NCI-H524 (cell line): ENCODE measurements around the gene PBX1.
"Not testable (repeated sequence)": the region's sequence is repeated elsewhere in the genome, so short reads cannot be mapped to it uniquely, and the experiment has no call there.

ENCODE experiments used
- DNase-seq, 2 experiments: peaks; one replicate each; lab custom pipeline; 2025; lab: John Stamatoyannopoulos, UW

The PBX1 gene

DNA sequence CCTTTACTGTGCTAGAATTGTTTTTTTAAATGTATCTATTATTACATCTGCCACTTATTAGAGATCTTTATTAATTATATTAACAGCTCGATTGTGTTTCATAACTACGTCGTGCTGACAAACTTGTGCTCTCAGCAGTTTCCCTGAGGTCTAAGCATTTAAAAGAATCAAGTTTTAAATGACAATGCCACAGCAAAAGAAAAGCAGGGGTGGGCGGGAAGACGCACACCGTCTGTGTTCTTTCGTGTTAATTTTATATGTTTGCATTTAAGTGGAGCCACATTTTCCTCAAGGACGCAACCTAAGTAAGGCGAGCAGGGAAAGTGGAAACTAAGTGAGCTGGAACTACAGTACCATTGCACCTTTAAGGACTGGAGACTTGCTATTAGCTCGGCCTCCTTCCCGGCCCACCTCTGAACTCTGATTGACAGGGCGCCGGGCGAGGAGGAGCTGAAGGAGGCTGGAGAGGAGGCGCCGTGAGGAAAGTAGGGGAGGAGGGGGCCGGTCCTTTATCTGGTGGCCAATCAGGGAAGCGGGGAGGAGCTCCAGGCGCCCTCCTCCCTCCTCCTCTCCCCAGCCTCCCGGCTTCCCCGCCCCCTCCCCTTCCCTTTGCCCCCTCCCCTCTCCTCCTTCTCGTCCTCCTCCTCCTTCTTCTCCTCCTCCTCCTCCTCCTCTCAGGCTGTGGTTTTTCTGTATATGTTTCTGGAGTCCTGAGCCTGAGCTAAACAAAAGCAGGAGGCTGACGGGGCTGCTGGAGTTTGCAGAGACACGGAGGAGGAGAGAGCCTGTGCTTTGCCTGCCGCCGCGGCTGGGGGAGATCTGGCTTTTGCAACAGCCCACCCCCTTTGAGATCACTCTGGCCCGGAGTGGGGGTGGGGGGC lies at the start of gene PBX1:
Gene PBX1, plus strand, starts transcription at position 724 of the 881 bp plus-strand sequence.
- peak; percentile 95 to 97 for DNase-seq

DNA sequence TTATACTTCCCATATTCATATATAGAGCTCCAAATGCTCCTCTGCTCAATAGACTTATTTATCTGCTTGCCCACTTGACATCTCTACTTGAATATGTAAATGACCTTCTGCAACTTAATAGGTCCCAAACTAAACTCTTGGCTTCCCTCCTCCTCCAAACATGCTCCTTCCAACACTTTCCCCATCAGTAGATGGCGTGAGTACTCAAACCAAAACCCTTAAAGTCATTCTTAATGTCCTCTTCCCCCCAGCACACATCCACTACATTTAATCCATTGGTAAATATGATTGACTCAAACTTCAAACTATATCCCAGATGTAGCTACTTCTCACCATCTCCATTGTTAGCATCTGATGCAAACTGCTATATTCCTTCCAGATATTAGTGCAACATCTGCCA lies 48.5 kb upstream of the PBX1 start:
- no peak for DNase-seq

DNA sequence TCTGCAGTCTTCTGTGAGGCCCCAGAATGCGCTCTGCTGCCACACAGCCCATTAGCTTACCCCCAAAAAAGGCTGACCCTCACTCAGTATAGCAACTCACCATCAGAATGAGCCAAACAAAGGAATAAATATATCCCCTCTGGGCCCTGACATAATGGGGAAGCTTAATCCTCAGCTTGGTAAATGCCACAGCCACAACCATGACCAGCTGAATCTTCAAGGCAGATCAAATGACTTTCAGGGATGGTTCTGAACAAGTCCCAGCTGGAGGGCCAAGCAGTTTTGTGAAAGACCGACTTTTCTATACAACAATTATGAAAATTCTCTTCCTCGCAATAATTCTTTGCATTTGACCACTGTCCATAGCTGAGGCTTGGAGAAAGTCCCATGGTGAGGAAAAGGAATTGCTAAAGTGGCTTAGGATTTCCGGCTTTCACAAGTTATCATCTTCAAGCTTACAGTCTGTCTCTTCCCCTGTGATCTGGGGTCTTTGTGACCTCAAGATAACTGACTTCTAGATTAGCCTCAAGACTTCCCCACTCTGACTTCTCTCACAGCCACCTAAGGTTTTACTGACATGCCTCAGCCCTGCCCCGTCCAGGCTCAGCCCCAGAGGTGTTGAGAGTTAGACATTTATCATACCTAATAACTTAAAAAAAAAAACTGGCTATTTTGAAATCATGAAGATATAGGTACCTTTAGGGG lies 47.8 kb upstream of the PBX1 start:
- DNase-seq = no peak

DNA sequence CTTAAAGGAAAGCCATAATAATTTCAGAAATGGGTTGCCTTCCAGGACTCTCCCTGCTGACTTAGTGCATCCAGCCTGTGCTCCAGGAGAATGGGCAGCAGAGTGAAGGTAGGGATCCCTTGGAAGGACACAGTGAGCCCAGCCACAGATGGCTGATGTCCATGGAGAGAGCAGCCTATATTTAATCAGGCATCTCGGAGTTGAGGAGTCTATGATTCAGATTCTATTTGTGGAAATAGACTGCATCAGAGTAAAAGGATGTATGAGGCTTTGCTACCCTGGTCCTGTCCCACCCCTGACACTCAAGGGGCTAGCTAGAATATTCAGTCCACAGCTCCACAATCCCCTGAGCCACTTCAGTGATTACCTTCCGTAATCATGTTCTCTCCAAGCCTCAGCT lies 43.8 kb upstream of the PBX1 start:
- no peak for DNase-seq

DNA sequence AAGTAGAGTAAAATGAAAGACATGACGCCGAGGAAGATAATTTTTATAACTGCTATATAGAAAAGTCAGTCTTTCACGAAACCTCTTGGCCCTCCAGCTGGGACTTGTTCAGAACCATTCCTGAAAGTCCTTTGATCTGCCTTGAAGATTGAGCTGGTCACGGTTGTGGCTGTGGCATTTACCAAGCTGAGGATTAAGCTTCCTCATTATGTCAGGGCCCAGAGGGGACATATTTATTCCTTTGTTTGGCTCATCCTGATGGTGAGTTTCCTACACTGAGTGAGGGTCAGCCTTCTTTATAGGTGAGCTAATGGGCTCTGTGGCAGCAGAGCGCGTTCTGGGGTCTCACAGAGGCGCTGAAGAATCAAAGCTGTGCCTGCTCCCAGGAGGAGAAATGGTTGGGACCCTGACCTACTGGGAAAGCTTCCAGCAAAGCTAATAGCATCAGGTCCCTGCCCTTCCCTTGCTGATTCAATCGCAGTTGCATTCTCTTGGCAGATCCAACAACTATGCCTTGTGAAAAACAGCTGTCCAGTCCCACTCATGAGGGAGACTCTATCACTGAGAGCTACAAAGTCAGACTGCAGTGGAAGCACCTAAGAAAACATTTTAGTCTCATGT lies 43.2 kb upstream of the PBX1 start:
- no peak for DNase-seq

DNA sequence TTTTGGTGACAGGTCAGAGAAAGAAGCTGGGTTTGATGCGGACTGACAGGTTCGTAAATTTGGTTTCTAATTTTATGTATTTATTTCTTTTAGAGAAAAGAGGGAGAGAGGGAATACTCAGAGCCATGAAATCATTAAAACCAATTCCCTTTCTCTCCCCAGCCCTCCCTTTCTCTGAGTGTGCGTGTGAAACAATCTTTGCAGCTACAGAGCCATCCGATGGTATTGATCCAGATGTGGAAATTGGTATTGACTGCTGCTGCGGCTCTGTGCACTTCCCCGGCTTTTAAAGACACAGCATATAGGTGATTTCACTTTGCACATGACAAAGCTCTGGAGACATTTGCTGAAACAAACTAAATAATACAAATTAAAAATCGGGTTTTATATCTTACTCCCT lies 42.4 kb upstream of the PBX1 start:
- no peak for DNase-seq

DNA sequence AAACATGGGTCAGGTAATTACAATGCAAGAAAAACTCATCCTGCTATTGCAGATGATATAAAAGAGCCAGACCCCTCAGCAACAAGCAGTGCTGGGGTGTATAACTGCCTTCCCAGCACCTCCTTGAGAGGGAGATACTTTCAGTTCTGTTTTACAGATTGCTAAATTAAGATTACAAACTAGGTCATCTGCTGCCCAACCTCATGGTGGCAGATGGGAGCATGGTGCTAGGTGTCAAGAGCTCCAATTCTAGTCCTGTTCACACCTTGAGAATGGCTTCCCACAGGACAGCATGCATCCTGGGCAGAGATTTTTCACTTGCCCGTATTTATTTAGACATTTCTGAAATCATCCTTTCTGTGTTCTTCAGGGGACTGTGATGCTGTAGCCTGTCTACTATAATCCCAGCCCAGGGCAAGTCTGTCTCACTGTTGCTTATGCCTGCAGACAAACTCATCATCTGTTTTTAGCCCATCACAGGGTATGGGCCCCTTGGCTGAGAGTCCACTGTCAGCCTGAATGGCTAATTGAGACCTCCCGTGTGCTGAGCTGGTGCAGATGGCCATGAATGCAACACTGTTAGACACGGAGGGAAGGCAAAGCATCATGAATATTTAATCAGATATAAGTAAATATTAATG lies 40.2 kb upstream of the PBX1 start:
- peak in 1 of 2 experiments; percentile 28 for DNase-seq

DNA sequence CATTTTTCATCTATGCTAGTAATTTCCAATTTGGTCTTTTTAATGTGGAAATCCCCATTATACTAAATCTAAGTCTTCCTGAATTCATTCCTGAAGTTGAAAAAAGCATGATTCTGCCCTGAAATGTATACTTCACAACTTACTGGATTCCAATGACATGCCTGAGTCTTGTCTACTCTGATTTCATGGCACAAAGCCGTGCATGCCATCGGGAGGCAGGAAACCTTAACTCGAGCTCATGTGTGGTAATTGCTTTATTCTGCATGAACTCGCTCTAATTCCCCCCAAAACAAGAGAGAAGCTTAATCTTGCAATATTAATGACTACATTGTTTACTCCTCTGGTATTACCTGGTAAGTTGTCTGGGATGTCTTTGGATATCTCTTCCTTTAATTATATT lies 39.6 kb upstream of the PBX1 start:
- DNase-seq = no peak

DNA sequence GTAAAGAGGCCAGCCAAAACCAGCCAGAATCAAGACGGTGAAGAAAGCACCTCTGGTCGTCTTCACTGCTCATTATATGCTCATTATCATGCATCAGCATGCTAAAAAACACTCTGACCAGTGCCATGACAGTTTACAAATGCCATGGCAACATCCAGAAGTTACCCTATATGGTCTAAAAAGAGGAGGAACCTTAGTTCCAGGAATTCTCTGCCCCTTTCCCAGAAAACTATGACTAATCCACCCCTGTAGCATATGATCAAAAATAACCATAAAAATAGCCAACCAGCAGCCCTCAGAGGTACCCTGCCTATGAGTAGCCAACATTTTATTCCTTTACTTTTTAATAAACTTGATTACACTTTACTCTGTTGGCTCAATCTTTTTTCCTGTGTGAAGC lies 34.2 kb upstream of the PBX1 start:
- DNase-seq = no peak

DNA sequence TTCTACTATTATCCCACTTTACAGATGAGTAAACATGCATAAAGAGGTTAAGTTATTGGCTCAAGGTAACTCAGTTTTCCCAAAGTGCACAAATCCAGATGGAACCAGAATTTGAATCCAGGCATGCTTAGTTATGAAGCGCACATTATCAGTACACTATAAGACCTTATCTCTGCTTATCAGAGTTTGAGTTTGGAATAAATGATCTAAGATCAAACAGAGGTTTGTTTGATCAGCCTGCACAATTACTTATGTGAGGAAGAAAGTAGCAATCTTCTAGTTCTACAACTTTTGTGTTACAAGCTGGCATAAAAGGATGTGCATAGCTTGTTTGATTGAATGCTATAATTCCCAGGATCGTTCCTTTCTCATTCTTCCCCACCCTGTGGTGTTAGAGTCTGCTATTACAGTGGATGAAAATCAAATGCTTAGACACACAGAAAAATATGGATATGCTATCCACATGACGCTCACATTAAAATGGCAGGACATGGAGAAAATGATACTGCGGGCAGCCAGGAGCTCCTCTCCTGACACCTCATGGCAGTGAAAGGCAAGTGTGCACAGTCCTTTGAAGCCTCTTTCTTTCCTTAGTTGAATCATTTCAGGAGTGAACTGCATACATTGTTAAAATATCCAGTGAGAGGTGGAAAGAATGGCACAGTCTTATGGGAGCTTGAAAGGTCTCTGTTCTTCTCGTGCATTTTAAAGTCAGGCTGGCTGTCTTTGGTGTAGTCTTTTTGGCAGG lies 23.9 kb upstream of the PBX1 start:
- no peak for DNase-seq

DNA sequence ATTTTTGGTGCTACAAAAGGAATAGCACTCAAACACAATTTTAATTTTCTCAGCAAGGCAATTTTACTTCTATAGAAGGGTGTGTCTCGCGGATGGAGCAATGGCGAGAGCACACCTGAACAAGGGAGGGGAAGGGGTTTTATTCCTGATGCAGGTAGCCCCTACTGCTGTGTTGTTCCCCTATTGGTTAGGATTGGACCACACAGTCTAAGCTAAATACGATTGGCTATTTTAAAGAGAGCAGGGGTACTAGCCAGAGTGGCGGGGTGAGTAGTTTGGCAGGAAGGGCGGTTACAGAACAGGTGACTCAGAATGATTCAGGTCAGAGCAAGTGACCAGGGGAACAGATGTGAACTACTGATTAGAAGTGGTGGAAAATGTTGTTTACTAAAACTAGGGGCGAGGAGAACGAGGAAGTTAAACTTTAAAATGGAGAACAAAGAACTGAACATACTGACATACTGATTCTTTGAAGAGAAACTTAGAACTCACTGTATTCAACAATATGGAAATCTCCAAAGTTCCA lies 6.5 kb upstream of the PBX1 start:
- DNase-seq = not testable (repeated sequence)

DNA sequence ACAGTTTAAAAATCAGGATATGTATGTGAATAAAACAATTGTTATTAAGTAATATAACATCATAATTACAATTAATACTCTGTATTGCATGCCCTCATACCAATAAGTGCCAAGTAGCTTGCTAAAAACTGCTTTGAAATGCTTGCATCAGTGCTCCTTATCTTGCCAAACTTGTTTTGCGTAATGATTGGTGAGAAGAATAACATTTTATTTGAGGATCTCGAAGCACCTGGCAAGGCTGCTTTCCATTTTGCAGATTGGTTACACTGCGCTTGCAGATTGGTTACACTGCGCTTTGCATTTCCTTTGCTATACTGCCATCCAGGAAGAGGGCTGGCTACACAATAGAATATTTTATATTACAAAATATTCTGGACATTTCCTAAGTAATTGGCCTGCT lies 1.7 kb upstream of the PBX1 start:
- DNase-seq = no peak

DNA sequence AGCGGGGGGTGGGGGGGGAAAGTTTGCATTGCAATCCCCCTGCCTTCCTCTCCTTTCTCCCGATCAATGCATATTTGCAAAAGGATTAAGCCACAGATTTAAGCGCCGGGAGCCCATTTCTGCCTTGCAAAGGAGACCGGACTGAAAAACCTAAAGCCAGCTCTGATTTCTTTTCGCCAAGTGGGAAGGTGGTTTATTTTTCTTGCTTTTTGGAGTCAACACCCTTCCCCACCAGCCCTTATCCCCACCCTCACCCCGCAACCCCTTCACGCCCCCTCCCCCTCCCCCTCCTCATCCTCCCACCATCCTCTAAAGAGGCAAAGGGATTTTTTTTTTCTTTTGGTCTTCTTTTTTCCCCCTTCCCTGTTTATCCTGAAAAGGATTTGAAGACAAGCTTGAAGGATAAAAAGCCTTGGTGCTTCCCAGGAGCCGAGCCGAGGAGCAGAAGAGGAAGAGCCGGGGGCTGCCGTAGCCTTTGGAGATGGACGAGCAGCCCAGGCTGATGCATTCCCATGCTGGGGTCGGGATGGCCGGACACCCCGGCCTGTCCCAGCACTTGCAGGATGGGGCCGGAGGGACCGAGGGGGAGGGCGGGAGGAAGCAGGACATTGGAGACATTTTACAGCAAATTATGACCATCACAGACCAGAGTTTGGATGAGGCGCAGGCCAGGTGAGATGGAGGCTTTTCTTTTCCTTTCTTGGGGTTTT lies 513 bp downstream of the PBX1 start:
- peak in 1 of 2 experiments; percentile 43 for DNase-seq

DNA sequence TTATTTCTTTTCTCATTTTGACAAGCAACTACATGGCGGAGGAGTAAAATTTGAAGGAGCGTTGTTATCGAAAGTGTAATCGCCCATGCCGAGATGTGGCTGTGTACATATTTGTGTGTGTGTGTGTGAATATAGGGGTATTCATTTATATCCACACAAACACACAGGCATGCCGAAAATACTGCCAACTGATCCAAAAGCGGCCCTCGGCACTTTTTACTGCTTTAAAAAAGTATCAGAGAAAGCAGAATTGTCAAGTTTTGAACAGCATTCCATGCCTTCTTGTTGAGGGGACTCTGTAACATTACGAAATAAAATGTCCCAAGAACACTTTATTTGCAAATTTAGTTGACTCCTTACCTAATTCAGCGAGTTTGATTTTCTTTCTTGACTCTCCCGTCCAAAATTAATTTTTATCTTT lies 1.1 kb downstream of the PBX1 start:
- peak in 1 of 2 experiments; percentile 31 for DNase-seq

DNA sequence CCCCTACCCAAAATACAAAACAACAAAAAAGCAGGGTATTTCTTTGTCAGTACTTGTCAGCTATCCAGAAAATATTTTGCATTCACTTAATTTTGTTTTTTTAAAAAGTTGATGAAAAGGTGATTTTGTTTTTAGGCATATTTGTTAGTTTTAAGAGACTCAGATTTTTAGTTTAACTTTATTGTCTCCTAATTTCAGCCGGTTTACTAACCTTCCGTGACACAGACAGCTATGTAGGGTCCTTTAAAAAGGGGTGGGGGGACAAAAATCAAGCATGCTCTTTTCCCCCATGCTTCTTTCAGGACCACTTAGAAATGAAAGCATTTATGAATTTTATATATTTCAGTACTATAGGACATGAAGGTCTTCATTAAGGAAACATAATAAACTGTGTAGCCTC lies 1.6 kb downstream of the PBX1 start:
- no peak for DNase-seq

DNA sequence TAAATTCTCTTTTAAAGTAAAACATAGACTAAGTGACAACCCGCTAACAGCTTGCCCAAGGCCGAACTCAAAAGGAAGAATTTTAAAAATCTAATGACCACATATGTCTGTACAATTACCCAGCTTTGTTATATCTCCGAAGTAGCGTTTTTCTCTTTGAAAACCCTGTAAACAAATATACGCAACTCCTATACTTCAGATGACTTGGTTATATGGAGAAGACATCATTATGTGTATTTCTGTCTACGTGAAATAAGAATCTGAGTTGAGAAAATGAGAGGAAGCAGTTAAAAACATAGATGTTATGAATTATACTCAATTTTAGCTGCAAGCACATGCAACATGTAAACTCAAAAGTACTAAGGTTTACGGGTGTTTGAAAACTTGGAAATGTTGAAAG lies 2.0 kb downstream of the PBX1 start:
- DNase-seq = peak in 1 of 2 experiments; percentile 11

DNA sequence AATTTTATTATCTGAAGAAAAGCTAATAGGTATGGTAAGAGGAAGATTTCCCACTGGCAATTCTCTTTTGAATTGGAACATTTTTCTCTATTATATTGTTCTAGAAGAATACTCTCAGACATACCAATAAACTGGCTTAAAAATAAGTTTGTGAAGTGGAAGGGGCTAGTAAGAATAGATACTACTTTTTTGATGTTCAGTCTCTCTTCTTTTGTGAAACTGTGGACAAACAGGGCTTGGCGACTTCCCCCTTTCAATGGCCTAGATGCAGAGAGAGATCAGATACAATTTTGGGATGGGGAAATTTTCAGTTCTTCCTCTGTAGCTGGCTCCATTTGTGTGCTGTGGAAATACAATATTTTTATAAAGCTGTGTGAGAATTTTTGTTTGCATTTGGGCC lies 2.5 kb downstream of the PBX1 start:
- no peak for DNase-seq

DNA sequence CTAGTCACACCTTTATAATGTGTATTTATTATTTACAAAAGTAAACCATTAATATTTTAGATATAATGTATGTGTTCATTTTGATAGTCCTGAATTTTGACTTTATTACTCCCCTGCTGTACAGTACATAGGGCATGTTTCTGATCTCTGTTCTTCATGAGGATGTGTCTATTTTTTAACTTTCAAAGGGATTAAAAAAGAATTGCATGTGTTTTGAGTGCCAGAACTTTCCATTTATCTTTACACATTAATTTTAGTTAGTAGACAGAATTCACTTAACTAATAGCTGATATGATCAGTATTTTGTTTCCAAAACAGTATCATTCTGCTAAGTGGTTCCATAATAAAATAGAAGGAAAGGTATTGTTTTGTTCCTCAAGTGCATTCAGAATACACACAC lies 3.1 kb downstream of the PBX1 start:
- no peak for DNase-seq

DNA sequence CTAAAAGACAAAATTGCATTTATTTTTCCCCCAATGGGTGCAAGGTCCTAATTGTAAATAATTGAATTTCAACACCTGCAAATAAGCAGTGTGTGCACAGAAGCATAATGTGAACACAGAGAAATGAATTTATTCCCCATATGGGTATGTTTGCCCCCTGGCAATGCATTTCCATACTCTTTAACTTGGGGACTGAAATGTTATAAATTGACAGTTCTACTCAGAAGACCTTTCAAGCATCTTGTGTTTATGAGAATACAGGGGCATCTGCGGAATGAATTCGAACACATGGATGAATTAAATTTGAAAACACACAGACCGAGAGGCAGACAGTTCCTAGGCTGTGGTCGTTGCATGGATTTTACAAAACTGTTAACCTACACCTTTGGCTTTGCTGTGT lies 3.5 kb downstream of the PBX1 start:
- peak in 1 of 2 experiments; percentile 9 for DNase-seq

DNA sequence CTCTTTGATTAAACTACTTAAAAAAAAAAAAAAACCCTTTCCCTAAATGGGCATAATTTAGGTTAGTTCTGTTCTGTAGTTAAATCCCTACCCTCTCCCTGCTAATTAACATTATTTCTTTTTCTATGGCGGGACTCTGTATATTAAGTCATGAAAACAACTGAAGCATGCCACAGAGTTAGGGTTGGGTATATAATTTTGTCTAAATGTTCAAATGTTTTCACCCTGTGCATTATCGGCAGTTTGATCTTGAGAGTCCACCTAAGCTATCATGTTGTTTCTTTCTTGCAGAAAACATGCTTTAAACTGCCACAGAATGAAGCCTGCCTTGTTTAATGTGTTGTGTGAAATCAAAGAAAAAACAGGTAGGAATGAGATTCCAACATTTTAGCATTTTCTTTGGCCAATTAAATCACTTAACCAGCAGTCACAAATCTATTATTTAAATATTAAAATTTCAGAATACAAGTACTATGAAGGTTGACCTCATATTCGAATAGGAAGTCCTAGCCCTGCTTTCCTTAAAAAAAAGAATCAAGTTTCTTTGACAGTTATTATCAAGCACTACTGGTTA lies 4.0 kb downstream of the PBX1 start:
- no peak for DNase-seq
